ENCODE data around the gene RAMAC. TPM values are rescaled to one million over a fixed set of nuclear protein-coding genes. Genes with fewer than 3 reads are reported as not detected.

Gene RAMAC
- polyA plus RNA-seq, 6 donors from 2014 or later = 46.8 to 98.0 (median 49.7) TPM

Other genes with a start within 250 kb of the RAMAC start
- under 1 TPM in 1 of 6 donors, not detected in 5; 0.05 TPM for gene FSD2, start 180.1 kb upstream of the RAMAC start, polyA plus RNA-seq (ENCODE audit: low read depth in 6 of 6)
- gene WHAMM, start 176.6 kb upstream of the RAMAC start, polyA plus RNA-seq (ENCODE audit: low read depth in 6 of 6) = 1 to 10 TPM; 2.2 to 7.3 (median 5.1) TPM
- 10 to 100 TPM in 1 of 6 donors, 1 to 10 TPM in 5; 3.0 to 11.6 (median 6.2) TPM for gene HOMER2, start 33.5 kb upstream of the RAMAC start, polyA plus RNA-seq (ENCODE audit: low read depth in 6 of 6)
- 10 to 100 TPM; 49.6 to 82.3 (median 56.5) TPM for gene C15orf40, start 25.4 kb downstream of the RAMAC start, polyA plus RNA-seq (ENCODE audit: low read depth in 6 of 6)
- 10 to 100 TPM; 37.3 to 64.0 (median 46.6) TPM for gene BTBD1, start 81.0 kb downstream of the RAMAC start, polyA plus RNA-seq (ENCODE audit: low read depth in 6 of 6)
- 1 to 10 TPM in 4 of 6 donors, under 1 TPM in 2; 0.94 to 2.8 (median 1.6) TPM for gene TM6SF1, start 121.4 kb downstream of the RAMAC start, polyA plus RNA-seq (ENCODE audit: low read depth in 6 of 6)
- gene HDGFL3, start 221.6 kb downstream of the RAMAC start, polyA plus RNA-seq (ENCODE audit: low read depth in 6 of 6) = 1 to 10 TPM in 5 of 6 donors, under 1 TPM in 1; 0.70 to 2.5 (median 1.4) TPM

Data from naive B cell (primary cell).